HG03196 (cell line): Measurements from ENCODE around the gene AHRR.

Experiments
- ATAC-seq: cut with Tn5 transposase; IDR thresholded peaks from one replicate; pipeline ENCODE4 v1.9.1; 2021; ENCODE audit not compliant: unreplicated experiment

The AHRR gene

DNA sequence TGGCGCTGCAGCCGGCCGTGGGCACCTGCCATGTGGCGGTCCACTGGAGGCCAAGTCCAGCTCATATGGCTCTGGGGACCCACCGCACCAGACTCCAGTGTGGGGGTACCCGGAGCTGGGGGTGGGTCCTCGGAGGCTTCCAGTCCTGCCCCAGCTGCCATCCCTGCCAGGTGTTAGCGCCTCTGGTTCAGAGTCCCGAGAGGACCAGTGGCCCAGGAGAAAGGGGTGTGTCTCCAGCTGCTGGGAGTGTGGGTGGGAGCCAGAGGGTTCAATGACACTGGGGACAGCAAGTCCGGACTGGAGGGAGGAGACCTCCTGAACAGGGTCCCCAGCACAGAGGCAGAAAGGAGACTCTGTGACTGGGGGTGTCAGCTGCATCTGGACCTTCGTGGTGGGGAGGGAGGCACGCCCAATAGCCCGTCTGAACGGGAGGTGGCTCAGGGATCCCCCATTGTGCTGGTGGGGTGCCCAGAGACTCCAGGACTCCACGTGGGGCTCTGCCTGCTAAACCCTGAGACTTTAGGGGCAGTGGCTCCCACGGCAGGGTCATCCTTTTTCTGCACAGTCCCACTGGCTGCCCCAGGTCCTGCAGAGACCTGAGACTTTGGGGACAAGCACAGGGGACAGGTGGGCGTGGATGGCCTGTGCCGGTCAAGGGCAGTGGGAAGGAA, 2.4 kb upstream of the AHRR start:
- no peak for ATAC-seq

DNA sequence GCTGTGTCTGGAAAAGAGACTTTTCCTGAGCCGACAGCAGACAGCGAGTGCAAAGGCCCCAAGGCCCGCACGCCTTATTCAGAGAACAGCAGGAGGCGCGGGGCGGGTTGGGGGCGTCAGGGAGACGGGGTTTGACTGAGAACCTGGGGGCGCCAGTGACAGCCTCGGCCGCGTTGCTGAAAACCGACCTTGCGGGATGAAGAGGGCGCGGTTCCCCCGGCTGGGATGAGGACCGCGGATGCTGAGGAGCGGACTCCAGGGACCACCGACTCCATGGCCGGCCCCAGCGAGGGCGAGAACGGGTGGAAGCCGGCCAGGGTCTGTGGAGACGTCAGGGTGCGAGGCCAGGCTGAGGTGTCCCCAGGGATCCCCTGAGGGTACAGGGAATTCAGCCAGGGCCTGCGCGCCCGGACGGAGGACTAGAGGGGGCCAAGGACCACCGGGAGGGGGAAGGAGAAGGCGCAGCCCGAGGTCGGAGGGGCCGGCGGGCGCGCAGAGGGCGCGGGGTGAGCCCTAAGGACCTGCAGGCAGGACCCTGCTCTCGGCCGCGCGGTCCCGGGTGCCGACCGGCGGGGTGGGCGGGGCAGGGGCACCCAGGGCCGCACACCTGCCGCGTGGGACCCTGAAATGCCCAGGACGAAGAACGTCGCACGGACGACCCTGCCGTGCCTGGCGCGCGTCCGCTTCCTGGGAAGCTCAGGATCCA, 837 bp upstream of the AHRR start:
- ATAC-seq, result no peak

DNA sequence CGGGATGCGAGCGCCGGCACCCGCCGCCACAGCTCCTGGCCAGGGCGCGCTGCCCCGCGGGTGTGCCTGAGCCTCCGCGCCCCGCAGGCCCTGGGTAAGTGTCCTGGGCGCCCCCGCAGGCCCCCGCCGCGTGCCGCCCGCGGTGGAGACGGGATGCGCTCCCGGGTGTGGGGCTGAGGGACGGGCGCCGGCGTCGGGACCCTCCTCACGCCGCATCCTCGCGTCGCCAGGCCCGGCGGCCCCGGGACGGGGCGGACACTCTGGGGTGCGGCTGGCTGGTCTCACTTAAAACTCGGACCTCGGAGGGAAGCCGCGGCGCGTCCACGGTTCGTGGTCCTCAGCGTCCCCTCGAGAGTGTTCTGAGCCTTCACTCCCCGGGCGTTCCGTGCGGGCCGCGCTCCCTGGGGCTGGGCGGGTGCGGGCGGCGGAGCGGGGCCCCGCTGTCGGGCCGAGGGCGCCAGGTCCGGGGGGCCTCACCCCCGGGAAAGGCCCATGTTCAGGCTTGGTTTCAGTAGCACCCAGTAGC, 275 bp downstream of the AHRR start:
- peak; percentile 4 for ATAC-seq

DNA sequence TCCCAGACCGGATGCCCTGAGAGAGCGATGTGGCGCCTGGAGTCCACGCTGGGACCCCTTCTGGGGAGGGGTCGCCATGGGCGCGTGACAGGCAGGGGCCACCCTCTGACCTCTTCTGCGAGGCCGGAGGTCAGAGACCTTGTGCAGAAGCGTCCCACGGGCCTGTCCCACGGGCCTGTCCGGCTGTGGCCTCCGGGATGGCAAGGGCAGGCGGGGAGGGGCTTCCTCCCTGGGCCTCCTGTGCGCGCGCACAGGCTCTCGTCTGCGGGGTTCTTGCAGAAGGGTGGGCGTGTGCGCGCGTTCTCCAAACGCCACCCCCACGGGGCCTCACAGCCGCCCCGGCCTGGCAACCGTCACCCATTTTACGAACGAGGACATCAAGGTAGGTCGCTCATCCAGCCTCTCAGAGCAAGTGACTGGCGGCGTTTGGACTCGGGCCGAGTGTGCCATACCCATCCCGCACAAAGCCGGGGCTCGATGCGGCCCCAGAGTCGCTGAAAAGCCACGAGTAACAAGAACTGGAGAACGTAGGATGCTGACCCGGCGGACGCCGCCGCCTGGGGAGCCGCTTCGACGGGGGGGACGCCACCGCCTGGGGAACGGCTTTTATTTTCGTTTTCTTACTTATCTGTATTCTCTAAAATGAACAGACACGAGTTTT, 897 bp downstream of the AHRR start:
- peak; percentile 25 for ATAC-seq

DNA sequence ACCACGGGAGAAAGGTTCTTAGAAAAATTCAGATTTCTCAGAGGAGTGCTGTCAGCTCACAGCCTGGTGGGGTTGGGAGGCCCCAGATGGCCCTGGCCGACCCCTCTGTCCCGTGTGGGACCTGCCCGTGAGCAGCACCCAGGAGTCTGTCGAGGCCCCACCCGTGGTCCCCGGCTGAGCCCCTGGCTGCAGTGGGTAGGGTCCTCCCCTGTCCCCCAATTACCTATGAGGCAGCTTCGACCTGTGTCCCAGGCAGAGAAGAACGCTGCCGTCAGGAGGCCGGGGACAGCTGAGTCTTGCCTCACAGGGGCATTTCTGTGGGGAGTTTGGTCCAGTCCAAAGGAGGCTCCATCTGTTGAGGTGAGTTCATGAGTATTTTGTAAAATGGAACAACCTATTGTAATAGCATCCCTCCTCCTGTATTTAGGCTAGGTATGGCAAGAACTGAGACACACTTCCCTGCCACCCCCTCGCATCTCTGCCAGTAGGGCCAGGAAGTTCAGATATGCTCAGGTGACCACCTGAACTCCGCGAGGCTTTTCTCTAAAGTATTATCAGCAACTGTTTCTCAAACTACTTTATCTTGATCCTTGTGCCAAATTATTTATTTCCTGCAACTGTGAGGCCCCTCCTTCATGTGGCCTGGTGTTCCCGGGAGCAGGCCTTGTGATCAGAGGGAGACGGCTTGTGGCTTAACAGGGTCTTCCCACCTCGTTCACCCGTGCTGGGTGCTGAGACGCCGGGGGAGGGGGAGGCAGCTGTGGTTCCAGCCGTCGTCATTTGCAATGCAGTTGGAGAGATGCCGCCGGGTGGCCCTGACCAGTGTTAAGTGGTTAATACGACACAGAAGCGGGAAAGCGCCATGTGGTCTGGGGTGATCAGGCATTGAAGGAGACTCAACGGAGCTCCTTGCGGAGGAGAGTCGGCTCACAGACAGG, 1.7 kb downstream of the AHRR start:
- ATAC-seq, result no peak

DNA sequence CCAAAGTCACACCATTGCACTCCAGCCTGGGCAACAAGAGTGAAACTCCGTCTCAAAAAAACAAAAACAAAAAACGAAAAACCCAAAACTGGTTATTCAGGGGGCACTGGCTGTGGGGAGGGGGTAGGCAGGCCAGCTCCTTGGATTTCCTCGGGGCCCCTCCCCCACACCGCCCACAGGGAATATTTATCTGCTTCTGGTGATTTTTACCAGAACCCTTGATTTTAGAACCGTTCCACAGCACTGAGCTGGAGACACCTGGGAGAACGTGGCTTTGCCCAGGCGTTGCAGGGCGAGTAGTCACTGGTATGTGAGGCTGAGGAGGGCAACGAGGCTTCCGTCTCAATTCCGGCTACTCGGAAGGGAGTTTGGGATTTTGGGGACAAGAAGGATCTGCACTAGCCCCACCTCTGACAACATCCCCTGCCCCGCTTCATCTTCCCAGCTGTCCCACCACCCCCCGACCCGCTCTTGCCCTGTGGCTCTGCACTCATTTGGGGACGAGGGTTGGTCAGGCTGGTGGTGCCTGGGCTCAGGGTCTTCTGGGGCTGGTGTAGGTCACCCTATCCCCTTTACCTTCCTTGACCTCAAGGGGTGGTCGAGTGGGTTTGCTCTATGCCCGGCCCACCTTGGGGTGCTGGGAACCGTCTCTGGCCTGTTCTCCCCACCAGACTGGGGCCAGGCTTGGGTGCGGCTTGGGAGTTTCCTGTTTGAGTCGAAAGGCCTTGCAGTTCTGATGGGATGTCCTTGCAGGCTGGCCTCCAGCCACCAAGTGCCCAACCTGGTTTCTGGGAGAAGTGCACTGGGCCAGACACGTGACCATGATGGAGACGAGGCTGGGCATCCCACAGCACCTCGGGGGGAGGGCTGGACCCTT, 3.5 kb downstream of the AHRR start:
- ATAC-seq, result no peak

DNA sequence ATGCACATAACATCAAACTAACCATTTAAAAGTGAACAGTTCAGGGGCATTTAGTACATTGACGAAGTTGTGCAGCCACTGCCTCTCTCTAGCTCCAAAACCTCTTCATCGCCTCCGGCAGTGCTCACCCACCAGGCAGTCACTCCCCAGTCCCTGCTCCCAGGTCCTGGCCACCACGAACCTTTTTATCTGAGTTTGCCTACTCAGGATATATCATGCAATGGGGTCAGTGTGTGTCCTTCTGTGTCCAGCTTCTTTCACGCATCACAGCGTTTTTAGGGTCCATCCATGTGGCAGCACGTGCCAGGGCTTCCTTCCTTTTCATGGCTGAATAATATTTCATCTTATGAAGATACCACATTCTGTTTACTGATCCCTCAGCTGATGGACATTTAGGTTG, 4.6 kb downstream of the AHRR start:
- ATAC-seq, result no peak

DNA sequence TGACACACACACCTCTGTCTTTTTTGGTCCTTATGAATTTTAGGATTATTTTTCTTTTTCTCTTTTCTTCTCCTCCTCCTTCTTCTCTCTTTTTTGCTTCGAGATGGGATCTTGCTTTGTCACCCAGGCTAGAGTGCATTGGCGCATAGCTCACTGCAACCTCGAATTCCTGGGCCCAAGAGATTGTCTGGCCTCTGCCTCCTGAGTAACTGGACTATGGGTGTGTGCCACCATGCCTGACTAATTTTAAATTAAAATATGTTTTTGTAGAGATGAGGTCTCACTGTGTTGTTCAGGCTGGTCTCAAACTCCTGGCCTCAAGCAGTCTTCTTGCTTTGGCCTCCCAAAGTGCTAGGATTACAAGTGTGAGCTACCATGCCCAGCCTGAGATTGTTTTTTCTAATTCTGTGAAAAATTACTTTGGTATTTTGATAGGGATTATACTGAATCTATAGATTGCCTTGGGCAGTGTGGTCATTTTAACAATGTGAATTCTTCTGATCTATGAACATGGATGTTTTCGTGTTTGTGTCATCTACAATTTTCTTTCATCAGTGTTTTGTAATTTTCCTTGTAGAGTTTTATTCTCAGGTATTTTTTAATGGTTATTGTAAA, 7.7 kb downstream of the AHRR start:
- no peak for ATAC-seq

DNA sequence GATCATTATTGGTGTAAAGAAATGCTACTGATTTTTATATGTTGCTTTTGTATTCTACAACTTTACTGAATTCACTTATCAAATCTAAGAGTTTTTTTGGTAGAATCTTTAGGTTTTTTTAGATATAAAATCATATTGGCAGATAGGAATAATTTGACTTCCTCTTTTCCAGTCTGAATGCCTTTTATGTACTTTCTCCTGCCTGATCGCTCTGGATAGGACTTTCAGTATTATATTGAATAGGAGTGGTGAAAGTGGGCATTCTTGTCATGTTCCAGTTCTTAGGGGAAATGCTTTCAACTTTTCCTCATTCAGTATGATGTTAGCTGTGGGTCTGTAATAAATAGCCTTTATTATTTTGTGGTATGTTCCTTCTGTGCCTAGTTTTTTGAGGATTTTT, 8.3 kb downstream of the AHRR start:
- no peak for ATAC-seq

DNA sequence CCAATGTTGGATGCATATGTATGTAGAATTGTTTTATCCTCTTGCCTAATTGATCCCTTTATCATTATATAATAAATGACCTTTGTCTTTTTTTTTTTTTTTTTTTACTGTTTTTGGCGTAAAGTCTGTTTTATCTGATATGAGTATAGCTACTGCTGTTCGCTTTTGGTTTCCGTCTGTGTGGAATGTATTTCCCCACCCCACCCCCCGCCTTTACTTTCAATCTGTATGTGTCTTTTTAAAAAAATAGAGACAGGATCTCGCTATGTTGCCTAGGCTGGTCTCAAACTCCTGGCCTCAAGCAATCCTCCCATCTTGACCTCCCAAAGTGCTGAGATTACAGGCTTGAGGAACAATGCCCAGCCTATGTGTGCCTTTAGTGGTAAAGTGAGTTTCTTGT, 11.3 kb downstream of the AHRR start:
- no peak for ATAC-seq

DNA sequence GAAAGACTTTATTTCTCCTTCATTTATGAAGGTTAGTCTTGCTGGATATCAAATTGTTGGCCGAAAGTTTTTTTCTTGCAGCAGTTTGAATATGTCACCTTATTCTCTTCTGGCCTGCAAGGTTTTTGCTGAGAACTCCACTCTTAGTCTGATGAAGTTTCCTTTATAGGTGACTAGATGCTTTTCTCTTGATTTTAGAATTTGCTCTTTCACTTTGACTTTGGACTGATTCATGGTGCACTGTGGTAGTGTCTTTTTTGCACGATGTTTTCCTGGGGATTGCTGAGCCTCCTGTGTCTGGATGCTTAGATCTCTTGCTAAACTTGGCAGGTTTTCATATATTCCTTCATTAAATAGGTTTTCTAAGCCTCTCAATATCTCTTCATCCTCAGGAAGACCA, 12.4 kb downstream of the AHRR start:
- ATAC-seq, result no peak

DNA sequence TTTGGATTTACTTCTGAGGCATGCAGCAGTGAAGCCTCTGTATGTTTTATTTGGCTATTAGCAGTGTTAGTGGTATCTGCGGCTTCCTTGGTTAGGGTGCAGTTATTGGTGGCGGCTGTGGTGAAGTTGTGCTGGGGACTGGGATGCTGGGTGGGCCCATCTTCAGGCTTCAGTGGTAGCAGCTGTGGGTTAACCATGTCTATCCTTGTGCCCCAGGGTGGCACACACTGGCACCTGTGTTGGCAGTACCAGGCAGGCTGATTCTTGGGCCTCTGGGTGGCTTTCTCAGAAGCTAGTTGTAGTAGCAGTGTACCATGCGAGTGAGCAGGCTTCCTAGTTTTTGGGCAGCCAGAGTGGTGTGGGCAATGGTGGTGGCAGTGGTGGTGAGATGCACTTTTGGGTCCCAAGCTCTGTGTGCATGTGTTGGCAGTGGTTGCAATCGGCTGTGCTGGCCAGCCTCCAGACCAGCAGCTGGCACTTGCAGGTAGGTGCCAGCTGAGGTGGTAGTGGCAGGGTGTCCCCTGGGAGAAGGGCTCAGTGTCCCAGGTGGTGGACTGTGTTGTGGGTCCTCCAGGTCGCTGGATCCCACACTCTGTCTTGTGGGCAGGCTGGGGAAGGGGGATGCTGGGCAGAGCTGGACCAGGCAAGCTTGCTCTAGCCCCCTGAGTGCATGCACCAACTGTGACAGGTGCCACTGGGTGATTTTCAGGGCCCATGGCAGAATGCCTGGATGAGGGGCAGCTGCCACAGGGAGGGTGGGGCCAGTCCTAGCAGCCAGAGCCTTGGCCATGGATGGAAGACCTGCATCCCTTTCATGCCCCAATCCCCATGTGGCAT, 13.6 kb downstream of the AHRR start:
- ATAC-seq, result no peak

DNA sequence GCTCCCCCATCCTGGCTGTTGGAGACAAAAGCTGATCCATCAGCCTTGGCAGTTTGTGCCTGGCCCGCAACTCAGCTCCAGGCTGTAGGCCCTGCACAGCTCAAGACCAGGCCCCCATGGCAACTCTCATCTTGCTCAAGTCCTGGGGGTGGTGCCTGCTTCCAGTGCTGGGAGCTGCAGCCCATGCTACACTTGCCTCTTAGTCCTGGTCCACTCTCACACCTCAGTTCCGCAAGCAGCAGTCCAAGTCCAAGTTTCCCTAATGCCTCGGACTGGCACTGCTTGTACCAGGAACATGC, 14.2 kb downstream of the AHRR start:
- no peak for ATAC-seq

DNA sequence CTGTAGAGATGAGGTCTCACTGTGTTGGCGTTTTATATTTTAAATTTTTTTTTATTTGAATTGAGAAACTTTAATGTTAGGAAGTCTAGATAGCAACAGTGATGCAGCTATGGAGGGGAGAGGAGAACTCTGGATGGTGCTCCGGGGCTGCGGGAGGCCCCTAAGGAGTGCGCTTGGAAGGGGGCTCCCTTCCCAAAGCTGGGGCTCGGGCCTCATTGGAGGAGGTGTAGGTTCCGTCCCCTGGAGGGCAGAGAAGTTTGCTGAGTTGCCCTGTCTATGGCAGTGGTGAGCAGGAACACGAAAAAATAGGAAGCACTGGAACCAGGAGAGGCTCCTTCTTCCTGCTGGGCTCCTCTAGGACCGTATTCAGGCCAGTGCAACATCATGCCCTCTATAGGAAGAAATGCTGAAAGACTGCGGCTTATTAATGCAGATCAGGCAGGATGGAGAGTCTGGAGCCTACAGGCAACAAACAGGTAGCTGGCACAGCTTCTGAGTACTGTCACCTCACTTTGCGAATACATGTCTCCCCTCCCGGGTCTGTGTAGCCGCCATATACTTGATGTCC, 16.1 kb downstream of the AHRR start:
- no peak for ATAC-seq

DNA sequence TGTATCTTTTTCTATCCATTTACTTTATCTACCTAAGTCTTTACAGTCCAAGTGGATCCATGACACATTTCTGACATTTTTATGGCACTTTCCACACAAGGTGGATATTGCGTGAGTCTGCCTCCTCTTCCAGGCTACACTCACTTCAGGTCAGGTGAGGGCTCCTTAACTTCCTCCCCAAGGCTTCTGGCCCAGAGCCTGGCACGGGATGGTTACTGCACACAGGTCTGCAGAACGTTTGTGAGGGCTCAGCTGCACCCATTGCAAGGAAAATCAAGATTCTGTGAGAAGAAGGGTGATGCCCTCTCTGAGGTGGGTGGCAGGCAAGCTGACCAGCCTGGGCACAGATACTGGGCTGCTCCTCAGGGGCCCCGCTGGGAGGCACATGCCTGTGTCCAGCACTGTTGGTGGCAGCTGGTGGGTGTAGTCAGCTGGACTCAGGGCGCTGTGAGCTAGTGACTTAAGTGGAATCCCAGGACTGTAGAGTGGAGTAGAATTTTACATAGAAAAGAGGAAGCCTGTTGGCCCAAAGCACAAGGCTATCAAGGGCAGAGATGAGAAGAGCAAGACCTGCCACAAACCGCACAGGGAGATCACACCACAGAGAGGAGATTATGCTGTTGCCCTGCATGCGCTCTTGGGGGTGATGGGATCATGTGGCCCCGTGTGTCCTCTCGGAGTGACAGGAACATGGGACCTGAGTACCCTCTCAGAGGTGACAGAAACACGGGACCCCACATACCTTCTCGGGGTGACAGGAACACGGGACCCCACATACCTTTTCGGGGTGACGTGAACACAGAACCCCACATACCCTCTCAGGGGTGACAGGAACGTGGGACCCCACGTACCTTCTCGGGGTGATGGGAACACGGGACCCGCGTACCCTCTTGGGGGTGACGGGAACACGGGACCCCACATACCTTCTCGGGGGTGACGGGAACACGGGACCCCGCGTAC, 21.3 kb downstream of the AHRR start:
- ATAC-seq, result no peak

DNA sequence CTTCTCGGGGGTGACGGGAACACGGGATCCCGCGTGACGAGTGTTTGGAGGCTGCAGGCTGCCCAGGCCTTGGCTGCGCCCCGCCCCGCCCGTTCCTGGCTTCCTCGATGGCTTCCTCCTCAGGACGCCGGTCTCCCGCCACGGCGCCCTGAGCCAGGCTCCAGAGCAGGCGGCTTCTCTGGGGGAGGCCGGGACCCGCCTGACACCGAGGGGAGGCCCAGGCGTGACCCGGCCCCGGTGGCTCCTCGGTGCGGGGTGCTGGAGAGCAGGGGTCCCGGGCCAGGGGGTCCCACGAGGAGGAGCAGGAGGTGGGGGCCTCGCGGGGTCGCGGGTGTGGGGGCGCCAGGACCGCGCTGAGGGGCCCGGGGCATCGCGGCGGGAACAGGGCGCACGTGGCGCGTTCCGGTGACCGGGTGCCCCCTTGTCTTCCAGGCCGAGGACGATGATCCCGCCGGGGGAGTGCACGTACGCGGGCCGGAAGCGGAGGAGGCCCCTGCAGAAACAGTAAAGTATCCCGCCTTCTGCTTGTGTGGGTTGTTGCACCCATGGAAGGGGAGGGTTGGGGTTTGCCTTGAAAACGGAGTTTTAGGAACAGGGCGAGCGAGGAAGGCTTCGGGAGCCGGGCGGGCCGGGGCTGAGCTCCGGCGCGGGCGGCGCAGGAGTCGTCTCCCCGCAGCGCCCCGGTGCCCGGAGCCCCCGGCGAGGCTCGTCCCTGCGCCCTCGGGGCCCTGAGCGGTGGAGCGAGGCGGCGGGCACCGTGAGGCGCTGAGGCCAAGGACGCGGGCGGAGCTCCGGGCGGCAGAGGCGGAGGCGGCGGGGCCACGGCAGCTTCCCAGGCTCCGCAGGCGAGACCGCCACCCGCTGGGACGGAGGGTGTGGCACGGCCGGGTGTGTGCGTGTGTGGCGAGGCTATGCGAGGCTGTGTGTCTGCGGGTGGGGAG, 22.2 kb downstream of the AHRR start:
- peak; percentile 56 for ATAC-seq
